HAP-1 (cell line): ENCODE measurements around the gene NPIPA3.
"Not testable (repeated sequence)": the region's sequence is repeated elsewhere in the genome, so short reads cannot be mapped to it uniquely, and the experiment has no call there.

ENCODE experiments used
- DNase-seq, 2 experiments: peaks; one replicate each; pipeline ENCODE4 v3.0.0-alpha.2; 2016 to 2020; ENCODE audit warnings: low spot score in 2 of 2
- H3K27me3 ChIP-seq: fragments of 250-450 bp; sonication (Bioruptor Pico); 2 replicates; pipeline ENCODE4 v1.5.1; 2020; ENCODE audit warnings: low read depth, mild to moderate bottlenecking, moderate library complexity
- H3K36me3 ChIP-seq: fragments of 250-450 bp; sonication (Bioruptor Pico); replicated peaks from 2 replicates; pipeline ENCODE4 v1.5.1; 2020; ENCODE audit warnings: mild to moderate bottlenecking
- H3K4me1 ChIP-seq: fragments of 250-450 bp; sonication (Bioruptor Pico); 2 replicates; pipeline ENCODE4 v1.5.1; 2020; ENCODE audit warnings: mild to moderate bottlenecking
- H3K4me3 ChIP-seq: fragments of 250-450 bp; sonication (Bioruptor Pico); 2 replicates; pipeline ENCODE4 v1.5.1; 2020; ENCODE audit warnings: mild to moderate bottlenecking, moderate library complexity
- H3K9me3 ChIP-seq: fragments of 250-450 bp; sonication (Bioruptor Pico); 2 replicates; pipeline ENCODE4 v1.5.1; 2020; ENCODE audit warnings: mild to moderate bottlenecking, moderate library complexity
- in situ Hi-C: fragments of 300-500 bp; cut with MboI; formaldehyde crosslinking; loops from 3 replicates; pipeline ENCODE4 v1.14.3; 2020; ENCODE audit warnings: low sequenced_read_pairs, inconsistent platforms, mixed read lengths

The NPIPA3 gene

GRCh38 chr16:14703156-14704011 lies at the start of gene NPIPA3:
TSS of gene NPIPA3 (plus strand) at chr16:14703411. CDS start at chr16:14708944, 5,533 bp downstream.
- H3K4me1 ChIP-seq, DNase-seq, H3K4me3 ChIP-seq, H3K36me3 ChIP-seq, in situ Hi-C loops, H3K27me3 ChIP-seq, H3K9me3 ChIP-seq: not testable (repeated sequence)

DNA sequence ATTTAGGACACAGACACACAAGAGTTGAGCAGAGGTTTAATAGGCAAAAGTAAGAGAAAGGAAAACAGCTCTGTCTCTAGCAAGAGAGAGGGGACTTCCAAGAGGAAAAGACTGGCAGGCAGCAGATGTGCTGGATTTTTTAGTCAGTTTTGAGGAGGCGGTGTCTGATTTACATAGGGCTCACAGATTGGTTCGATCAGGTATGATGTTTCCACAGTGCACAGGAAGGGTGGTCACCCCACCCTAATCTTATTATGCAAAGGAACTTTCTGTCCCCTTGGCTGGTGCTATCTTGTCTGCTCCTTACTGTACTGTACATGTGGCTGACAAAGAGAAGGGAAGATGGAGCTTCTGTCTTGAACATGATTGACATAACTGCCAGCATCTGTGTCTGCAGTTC lies 45.1 kb upstream of the NPIPA3 start:
- H3K9me3 ChIP-seq = no peaks in the 10 kb centered on the region
- in situ Hi-C loops = no loop called here
- H3K36me3 ChIP-seq = peaks cover 71% of the 10 kb centered on the region
- no peak for DNase-seq
- no peaks in the 10 kb centered on the region for H3K27me3 ChIP-seq
- H3K4me3 ChIP-seq = no peak overlapping the region
- no peaks in the 10 kb centered on the region; the same call in 1 of the 2 replicates for H3K4me1 ChIP-seq

GRCh38 chr16:14667347-14668266 lies 35.6 kb upstream of the NPIPA3 start:
- H3K27me3 ChIP-seq = no peaks in the 10 kb centered on the region
- in situ Hi-C loops = no loop called here
- no peaks in the 10 kb centered on the region for H3K4me1 ChIP-seq
- peaks cover 44% of the 10 kb centered on the region for H3K36me3 ChIP-seq
- H3K4me3 ChIP-seq = no peak overlapping the region
- no peaks in the 10 kb centered on the region for H3K9me3 ChIP-seq
- no peak for DNase-seq

GRCh38 chr16:14668556-14669223 lies 34.5 kb upstream of the NPIPA3 start:
- Histone ChIP-seq H3K9me3 (no peaks in the 10 kb centered on the region), H3K27me3 (no peaks in the 10 kb centered on the region), H3K4me1 (no peaks in the 10 kb centered on the region), H3K4me3 (no peak overlapping the region), H3K36me3 (peaks cover 33% of the 10 kb centered on the region)
- DNase-seq = no peak
- in situ Hi-C loops = no loop called here

- Histone ChIP-seq H3K9me3 (no peaks in the 10 kb centered on the region), H3K4me3 (no peak overlapping the region), H3K36me3 (peaks cover 24% of the 10 kb centered on the region), H3K27me3 (no peaks in the 10 kb centered on the region), H3K4me1 (no peaks in the 10 kb centered on the region)
- in situ Hi-C loops = no loop called here
- no peak for DNase-seq
Measured at GRCh38 chr16:14669776-14670175, 33.4 kb upstream of the NPIPA3 start.

GRCh38 chr16:14672403-14672971 lies 30.7 kb upstream of the NPIPA3 start:
- Histone ChIP-seq H3K4me1 (no peaks in the 10 kb centered on the region), H3K36me3 (peaks cover 4% of the 10 kb centered on the region), H3K4me3 (no peak overlapping the region), H3K27me3 (no peaks in the 10 kb centered on the region), H3K9me3 (no peaks in the 10 kb centered on the region)
- DNase-seq = no peak
- in situ Hi-C loops = no loop called here

DNA sequence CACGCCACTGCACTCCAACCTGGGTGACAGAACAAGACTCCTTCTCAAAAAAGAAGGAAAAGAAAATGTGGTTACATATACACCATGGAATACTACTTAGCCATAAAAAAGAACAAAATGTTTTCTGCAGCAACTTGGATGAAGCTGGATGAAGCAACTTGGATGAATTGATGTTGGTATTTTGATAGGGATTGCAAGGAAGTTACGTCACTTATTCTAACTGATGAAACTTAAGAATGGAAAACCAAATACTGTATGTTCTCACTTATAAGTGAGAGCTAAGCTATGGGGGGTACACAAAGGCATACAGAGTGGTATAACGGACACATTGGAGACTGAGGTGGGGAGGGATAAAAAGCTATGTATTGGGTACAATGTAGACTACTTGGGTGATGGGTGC lies 26.6 kb upstream of the NPIPA3 start:
- Histone ChIP-seq H3K4me1 (no peaks in the 10 kb centered on the region), H3K4me3 (no peak overlapping the region), H3K36me3 (no peaks in the 10 kb centered on the region), H3K9me3 (no peaks in the 10 kb centered on the region), H3K27me3 (no peaks in the 10 kb centered on the region)
- DNase-seq = no peak
- in situ Hi-C loops = no loop called here

DNA sequence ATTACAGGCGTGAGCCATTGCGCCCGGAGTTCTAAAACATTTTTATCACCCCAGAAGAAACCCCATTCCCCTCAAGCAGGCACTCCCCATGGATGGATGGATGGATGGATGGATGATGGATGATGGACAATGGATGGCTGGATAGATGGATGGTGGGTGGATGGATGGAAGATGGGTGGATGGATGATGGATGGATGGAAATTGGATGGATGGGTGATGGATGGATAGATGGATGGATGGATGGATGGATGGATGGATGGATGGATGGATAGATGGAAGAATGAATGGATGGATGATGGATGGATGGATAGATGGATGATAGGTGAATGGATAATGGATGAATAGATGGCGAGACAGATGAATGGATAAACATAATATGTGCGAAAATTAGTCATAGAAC lies 25.6 kb upstream of the NPIPA3 start:
- H3K36me3 ChIP-seq = no peaks in the 10 kb centered on the region

DNA sequence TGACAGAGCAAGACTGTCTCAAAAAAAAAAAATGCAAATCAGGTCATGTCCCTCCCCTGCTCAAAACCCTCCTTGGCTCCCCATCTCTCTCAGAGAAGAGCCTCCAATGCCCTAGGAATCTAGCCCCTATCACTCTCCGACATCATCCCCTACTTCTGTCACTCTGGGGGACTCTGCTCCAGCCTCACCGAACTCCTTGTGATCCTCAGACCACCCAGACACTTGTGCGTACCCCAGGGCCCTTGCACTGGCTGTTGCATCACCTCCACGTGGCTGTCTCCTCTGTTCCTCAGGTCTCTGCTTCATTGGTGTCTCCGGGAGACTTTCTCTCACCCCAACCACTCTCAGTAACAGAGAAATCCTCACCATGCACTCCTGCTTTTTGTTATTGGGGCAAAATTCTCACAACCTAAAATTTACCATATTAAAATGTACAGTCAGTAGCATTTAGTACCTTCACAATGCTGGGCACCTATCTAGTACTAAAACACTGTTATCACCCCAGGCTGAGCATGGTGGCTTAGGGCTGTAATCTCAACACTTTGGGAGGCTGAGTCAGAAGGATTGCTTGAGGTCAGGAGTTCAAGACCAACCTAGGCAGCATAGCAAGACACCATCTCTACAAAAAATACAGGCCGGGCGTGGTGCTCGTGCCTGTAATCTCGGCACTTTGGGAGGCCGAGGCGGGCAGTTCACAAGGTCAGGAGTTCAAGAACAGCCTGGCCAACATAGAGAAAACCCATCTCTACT lies 24.3 kb upstream of the NPIPA3 start:
- Histone ChIP-seq H3K9me3 (no peaks in the 10 kb centered on the region), H3K4me3 (no peak overlapping the region), H3K27me3 (no peaks in the 10 kb centered on the region), H3K4me1 (no peaks in the 10 kb centered on the region), H3K36me3 (no peaks in the 10 kb centered on the region)
- in situ Hi-C loops = no loop called here
- DNase-seq = no peak

More for the DNA sequence above, 25.6 kb upstream of the NPIPA3 start:
- DNase-seq = no peak
- in situ Hi-C loops = no loop called here
- Histone ChIP-seq H3K4me1 (no peaks in the 10 kb centered on the region), H3K4me3 (no peak overlapping the region), H3K27me3 (no peaks in the 10 kb centered on the region), H3K9me3 (no peaks in the 10 kb centered on the region)

DNA sequence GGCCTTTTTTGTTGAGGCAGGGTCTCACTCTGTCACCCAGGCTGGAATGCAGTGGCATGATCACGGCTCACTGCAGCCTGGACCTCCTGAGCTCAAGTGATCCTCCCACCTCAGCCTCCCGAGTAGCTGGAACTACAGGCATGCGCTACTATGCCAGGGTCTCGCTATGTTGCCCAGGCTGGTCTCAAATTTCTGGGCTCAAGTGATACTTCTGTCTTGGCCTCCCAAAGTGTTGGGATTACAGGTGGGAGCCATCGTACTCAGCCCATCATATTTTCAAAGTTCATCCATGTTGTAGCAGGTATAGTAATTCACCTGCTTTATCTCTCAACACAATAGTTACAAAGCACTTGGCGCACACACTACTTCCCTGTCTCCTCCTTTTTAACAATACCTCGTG lies 22.8 kb upstream of the NPIPA3 start:
- H3K27me3 ChIP-seq, H3K9me3 ChIP-seq, DNase-seq, in situ Hi-C loops, H3K4me3 ChIP-seq, H3K4me1 ChIP-seq, H3K36me3 ChIP-seq: not testable (repeated sequence)

GRCh38 chr16:14681115-14681514 lies 22.1 kb upstream of the NPIPA3 start:
- no peaks in the 10 kb centered on the region for H3K9me3 ChIP-seq
- no peaks in the 10 kb centered on the region for H3K27me3 ChIP-seq
- no peaks in the 10 kb centered on the region for H3K4me1 ChIP-seq
- H3K4me3 ChIP-seq = no peak overlapping the region
- in situ Hi-C loops = no loop called here
- no peak for DNase-seq
- no peaks in the 10 kb centered on the region for H3K36me3 ChIP-seq

DNA sequence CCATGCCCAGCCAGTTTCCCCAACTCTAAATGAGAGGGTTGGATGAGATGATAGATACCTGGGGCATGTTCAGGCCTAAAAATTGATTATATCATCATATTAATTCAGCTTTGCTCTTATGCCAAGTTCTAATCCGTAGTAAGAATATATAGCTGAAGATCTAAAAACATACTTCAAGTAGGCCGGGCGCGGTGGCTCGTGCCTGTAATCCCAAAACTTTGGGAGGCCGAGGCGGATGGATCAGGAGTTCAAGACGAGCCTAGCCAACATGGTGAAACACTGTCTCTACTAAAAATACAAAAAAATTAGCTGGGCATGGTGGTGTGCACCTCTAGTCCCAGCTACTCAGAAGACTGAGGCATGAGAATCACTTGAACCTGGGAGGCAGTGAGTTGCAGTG lies 21.1 kb upstream of the NPIPA3 start:
- in situ Hi-C loops = no loop called here
- H3K9me3 ChIP-seq = no peaks in the 10 kb centered on the region
- no peak for DNase-seq
- no peak overlapping the region for H3K4me3 ChIP-seq
- H3K4me1 ChIP-seq = no peaks in the 10 kb centered on the region
- no peaks in the 10 kb centered on the region for H3K36me3 ChIP-seq
- no peaks in the 10 kb centered on the region for H3K27me3 ChIP-seq
